ENCODE data around the gene QRICH1. TPM values are rescaled to one million over a fixed set of nuclear protein-coding genes. Genes with fewer than 3 reads are reported as not detected.

QRICH1 gene
- total and polyA plus RNA-seq, 2 of the 13 experiments (the other 11 are each of a cell fraction or from before 2014, with no cell fraction given): 52.6 to 102 TPM

DNA sequence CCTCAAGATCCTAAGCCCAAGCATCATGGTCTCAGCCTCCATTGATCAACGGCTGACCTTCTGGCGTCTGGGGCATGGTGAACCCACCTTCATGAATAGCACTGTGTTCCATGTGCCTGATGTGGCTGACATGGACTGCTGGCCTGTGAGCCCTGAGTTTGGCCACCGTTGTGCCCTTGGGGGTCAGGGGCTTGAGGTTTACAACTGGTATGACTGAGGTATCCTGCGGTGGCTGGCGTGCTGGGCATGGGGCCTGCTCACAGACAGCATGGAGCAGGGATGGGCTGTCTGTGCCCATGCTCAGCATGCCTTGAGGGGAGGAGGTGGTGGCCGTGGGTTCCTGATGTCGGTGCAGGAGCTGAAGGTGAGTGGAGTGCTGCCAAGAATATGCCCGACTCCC is 78.8 kb downstream of the QRICH1 start:
- in situ Hi-C loops (cut with HindIII; ENCODE audit: extremely low pct_ligation_motif_present, low pct_unique_long_range_greater_than_20kb): no loop called here
- ATAC-seq (no peak), DNase-seq (ENCODE audit: low spot score) (no peak), FAIRE-seq (no peak)
- no TSS peak for BruUV-seq (replicated peaks)
- ChIA-PET CTCF (ENCODE audit: low intra/inter-chr PET ratio, low total read pairs) (interaction anchor here (1.5 kb wide), 1 partner anchor 27 kb away, joined by 12 read pairs; no protein-coding TSS in a partner anchor), POLR2A (interaction anchor here (1.7 to 12.8 kb wide), 3 partner anchors 7 to 14 kb away, joined by 8 to 280 read pairs (median 10); partner anchors contain the start of genes DALRD3, IMPDH2, NDUFAF3 and WDR6)
- TF ChIP-seq ZNF788 (CRISPR knock-in tag; IDR thresholded peaks at IDR 0.05; ENCODE audit: borderline replicate concordance) (0 out of 2 replicates have a peak, but pooled peaks have one; percentile 40), ZFP37 (CRISPR knock-in tag; IDR thresholded peaks at IDR 0.05; ENCODE audit: borderline replicate concordance) (no peak), RARG (CRISPR knock-in tag; IDR thresholded peaks at IDR 0.05; ENCODE audit: low read depth) (no peak), ZNF761 (CRISPR knock-in tag; conservative IDR thresholded peaks at IDR 0.05) (no peak), ZNF232 (CRISPR knock-in tag; IDR thresholded peaks at IDR 0.05; ENCODE audit: borderline replicate concordance) (no peak), ZNF547 (CRISPR knock-in tag; IDR thresholded peaks at IDR 0.05) (no peak), NBN (conservative IDR thresholded peaks at IDR 0.05) (no peak), ZNF17 (CRISPR knock-in tag; IDR thresholded peaks at IDR 0.05) (no peak), ZBTB40 (IDR thresholded peaks at IDR 0.05) (no peak), ZBTB40 (CRISPR knock-in tag; IDR thresholded peaks at IDR 0.05) (0 out of 2 replicates have a peak, but pooled peaks have one; percentile 20), AGO2 (optimal IDR thresholded peaks at IDR 0.05; ENCODE audit: low read depth, low read length) (peak; percentile 82)
- TF ChIP-seq, protein P1, sequence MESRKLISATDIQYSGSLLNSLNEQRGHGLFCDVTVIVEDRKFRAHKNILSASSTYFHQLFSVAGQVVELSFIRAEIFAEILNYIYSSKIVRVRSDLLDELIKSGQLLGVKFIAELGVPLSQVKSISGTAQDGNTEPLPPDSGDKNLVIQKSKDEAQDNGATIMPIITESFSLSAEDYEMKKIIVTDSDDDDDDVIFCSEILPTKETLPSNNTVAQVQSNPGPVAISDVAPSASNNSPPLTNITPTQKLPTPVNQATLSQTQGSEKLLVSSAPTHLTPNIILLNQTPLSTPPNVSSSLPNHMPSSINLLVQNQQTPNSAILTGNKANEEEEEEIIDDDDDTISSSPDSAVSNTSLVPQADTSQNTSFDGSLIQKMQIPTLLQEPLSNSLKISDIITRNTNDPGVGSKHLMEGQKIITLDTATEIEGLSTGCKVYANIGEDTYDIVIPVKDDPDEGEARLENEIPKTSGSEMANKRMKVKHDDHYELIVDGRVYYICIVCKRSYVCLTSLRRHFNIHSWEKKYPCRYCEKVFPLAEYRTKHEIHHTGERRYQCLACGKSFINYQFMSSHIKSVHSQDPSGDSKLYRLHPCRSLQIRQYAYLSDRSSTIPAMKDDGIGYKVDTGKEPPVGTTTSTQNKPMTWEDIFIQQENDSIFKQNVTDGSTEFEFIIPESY (CRISPR knock-in tag; IDR thresholded peaks at IDR 0.05): no peak
- H3K27me3 ChIP-seq (ENCODE audit: control insufficient read depth in 1 of 2, insufficient read depth in 2 of 2, low read length in 2 of 2): no peaks in the 10 kb centered on the region
- H3K9me3 ChIP-seq (ENCODE audit: low read length): no peaks in the 10 kb centered on the region
- peaks cover 23% of the 10 kb centered on the region for H3K4me1 ChIP-seq (ENCODE audit: insufficient read depth, low read length)
- H3K4me3 ChIP-seq (replicated peaks in 1 of 3; ENCODE audit: insufficient read depth in 1 of 3, low read depth in 2 of 3, low read length in 3 of 3): no peak overlapping the region
- H3K27ac ChIP-seq (ENCODE audit: extremely low read length, insufficient read depth, low read length): no peak overlapping the region
- peaks cover 21% of the 10 kb centered on the region for H3K79me2 ChIP-seq (ENCODE audit: insufficient read depth, low read length)
- no peak overlapping the region for H3K9ac ChIP-seq (ENCODE audit: insufficient read depth, low read depth, low read length)
- peaks cover 26% of the 10 kb centered on the region; the same call in 1 of the 2 replicates for H4K20me1 ChIP-seq (ENCODE audit: insufficient read depth, low read length)
- no peak overlapping the region for H3K4me2 ChIP-seq (ENCODE audit: low read depth, low read length)
- H2AFZ ChIP-seq (ENCODE audit: low read length): no peak overlapping the region
- intact Hi-C loops (cut with micrococcal nuclease; ENCODE audit: unreplicated experiment): loop anchor here (2.0 kb wide), 1 partner anchor 28 kb away; no protein-coding TSS in a partner anchor
- 90% methylated on average over 8 of the region's 8 CpGs for WGBS (ENCODE audit: low lambda C conversion rate)
- H3K36me3 ChIP-seq (replicated peaks in 1 of 2; ENCODE audit: control insufficient read depth in 1 of 2, insufficient read depth in 2 of 2, low read length in 2 of 2): peaks cover 20 to 48% of the 10 kb centered on the region in 2 experiments

Measured in HepG2 (cell line).